GM19452 (cell line): ENCODE data around the gene ATF3.
A peak's percentile ranks its signal among the peaks of the same experiment; 100 is the strongest.

Experiments used
- ATAC-seq: cut with Tn5 transposase; IDR thresholded peaks from one replicate; pipeline ENCODE4 v1.9.1; 2021; ENCODE audit not compliant: unreplicated experiment

The ATF3 gene

GRCh38 chr1:212586206-212587015 is 22.1 kb upstream of the ATF3 start:
- peak; percentile 98 for ATAC-seq

- no peak for ATAC-seq
Measured at GRCh38 chr1:212587016-212587887, 21.3 kb upstream of the ATF3 start.

GRCh38 chr1:212587888-212588510 is 20.6 kb upstream of the ATF3 start:
- no peak for ATAC-seq

GRCh38 chr1:212589446-212589845 is 19.1 kb upstream of the ATF3 start:
- ATAC-seq: no peak

- no peak for ATAC-seq
Measured at GRCh38 chr1:212591922-212592321, 16.6 kb upstream of the ATF3 start.

- ATAC-seq: no peak
Measured at GRCh38 chr1:212593821-212594251, 14.7 kb upstream of the ATF3 start.

- no peak for ATAC-seq
Measured at GRCh38 chr1:212594640-212595039, 13.9 kb upstream of the ATF3 start.

- no peak for ATAC-seq
Measured at GRCh38 chr1:212595229-212595628, 13.3 kb upstream of the ATF3 start.

GRCh38 chr1:212595787-212596714 is 12.5 kb upstream of the ATF3 start:
- peak; percentile 96 for ATAC-seq

GRCh38 chr1:212596798-212597197 is 11.8 kb upstream of the ATF3 start:
- ATAC-seq: no peak

- ATAC-seq: no peak
Measured at GRCh38 chr1:212597487-212597886, 11.1 kb upstream of the ATF3 start.

- no peak for ATAC-seq
Measured at GRCh38 chr1:212600071-212600915, 8.3 kb upstream of the ATF3 start.

GRCh38 chr1:212600980-212601379 is 7.6 kb upstream of the ATF3 start:
- ATAC-seq: no peak

GRCh38 chr1:212601524-212601923 is 7.0 kb upstream of the ATF3 start:
- ATAC-seq: no peak

GRCh38 chr1:212605441-212606394 is 2.8 kb upstream of the ATF3 start:
- ATAC-seq: no peak

- ATAC-seq: no peak
Measured at GRCh38 chr1:212606395-212607205, 2.0 kb upstream of the ATF3 start.

- no peak for ATAC-seq
Measured at GRCh38 chr1:212607206-212607912, 1.2 kb upstream of the ATF3 start.
